AG10803 (cell line): ENCODE data around the gene CHCHD3.
A peak's percentile ranks its signal among the peaks of the same experiment; 100 is the strongest.

Experiments used
- DNase-seq: peaks from one replicate; pipeline ENCODE4 v3.0.0; 2010; ENCODE audit warnings: low read depth
- H3K4me3 ChIP-seq: 2 replicates; pipeline ENCODE4 v1.5.1; 2011; ENCODE audit warnings: mild to moderate bottlenecking, low read length, control low read depth
- TF ChIP-seq, protein P1 (sequence below): conservative IDR thresholded peaks from 2 replicates; pipeline ENCODE4 v1.5.1; 2011; ENCODE audit warnings: mild to moderate bottlenecking, low read length, control low read depth, inconsistent platforms

CHCHD3 gene

DNA sequence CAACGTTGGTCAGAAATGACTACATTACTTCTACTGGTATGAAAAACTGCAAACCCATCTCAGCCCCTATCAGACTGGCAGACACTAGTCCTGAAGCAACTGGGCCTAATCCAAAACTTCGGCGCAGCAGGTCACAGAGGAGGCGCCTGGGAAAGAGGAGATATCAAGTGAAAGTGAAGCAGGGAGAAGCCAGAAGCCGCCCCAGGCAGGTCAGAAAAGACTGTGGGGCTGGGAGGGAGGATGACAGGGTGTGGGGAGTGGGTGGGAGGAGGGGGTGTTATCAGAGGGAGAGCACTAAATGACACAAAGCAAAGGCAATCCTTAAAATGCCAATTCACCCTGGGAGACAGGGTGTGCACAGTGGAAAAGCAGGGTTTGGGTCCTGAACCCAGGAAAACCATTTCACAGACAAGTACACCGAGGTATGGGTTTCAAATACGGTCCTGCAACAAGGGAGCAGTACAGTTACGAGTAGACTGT, 731 bp downstream of the CHCHD3 start:
- H3K4me3 ChIP-seq, result peak overlapping the region; percentile 91
- no peak for DNase-seq
- TF ChIP-seq, protein P1, sequence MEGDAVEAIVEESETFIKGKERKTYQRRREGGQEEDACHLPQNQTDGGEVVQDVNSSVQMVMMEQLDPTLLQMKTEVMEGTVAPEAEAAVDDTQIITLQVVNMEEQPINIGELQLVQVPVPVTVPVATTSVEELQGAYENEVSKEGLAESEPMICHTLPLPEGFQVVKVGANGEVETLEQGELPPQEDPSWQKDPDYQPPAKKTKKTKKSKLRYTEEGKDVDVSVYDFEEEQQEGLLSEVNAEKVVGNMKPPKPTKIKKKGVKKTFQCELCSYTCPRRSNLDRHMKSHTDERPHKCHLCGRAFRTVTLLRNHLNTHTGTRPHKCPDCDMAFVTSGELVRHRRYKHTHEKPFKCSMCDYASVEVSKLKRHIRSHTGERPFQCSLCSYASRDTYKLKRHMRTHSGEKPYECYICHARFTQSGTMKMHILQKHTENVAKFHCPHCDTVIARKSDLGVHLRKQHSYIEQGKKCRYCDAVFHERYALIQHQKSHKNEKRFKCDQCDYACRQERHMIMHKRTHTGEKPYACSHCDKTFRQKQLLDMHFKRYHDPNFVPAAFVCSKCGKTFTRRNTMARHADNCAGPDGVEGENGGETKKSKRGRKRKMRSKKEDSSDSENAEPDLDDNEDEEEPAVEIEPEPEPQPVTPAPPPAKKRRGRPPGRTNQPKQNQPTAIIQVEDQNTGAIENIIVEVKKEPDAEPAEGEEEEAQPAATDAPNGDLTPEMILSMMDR, result no peak

DNA sequence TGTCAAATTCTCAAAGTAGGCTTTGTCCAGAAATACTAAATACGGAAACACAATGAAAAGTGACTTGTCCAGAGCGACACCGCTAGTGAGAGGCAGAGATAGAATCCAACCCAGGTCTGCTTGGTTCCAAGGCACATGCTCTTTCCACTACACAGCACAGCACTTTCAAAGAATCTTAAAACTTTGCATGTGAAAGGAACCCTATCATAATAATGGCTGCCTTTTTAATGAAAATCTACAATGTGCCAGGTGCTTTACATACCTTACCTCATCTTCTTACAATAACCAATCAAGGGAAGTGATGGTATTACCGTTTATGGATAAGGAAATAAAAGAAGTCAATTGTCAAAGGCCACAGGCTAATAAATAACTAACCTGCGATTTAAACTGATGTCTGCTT, 2.6 kb downstream of the CHCHD3 start:
- TF ChIP-seq, protein P1, result no peak
- no peak for DNase-seq
- no peak overlapping the region for H3K4me3 ChIP-seq

DNA sequence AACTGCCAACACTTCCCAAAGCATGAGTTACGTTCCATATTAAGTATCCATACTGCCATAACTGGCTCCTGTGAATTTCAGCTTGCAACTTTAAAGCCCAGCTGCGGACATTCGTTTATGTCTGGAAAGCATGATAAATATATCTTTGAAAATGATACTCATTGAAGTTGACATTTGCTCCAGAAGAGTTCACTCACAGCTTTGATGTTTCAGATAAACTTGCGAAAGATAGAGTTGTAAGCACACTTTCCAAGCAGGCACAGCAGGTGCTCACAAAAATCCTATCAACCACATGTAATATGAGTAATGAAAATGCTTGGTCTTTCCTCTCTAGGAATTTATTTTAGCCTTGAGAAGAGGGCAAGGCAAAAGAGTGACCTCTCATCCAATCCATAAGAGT, 4.5 kb downstream of the CHCHD3 start:
- DNase-seq, result no peak
- TF ChIP-seq, protein P1, result no peak
- H3K4me3 ChIP-seq, result no peak overlapping the region

DNA sequence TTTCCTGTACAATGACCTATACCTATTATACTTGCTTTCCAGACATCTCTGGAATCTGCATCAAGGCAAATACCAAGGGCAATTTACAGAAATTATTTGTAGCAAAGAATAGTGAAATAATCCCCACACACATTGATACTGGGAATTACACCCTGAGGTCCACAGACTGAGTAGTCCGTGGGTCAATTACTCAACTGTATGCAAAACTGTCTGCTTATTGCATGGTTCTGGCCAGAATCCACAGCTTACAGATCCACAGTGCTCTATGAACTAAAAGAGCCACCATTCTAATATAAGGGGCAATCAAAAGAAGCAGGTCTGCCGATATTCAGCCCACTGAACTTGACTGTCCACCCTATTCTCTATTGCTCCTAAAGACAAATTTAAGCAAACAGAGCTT, 5.7 kb downstream of the CHCHD3 start:
- H3K4me3 ChIP-seq, result no peak overlapping the region
- TF ChIP-seq, protein P1, result no peak
- DNase-seq, result no peak

DNA sequence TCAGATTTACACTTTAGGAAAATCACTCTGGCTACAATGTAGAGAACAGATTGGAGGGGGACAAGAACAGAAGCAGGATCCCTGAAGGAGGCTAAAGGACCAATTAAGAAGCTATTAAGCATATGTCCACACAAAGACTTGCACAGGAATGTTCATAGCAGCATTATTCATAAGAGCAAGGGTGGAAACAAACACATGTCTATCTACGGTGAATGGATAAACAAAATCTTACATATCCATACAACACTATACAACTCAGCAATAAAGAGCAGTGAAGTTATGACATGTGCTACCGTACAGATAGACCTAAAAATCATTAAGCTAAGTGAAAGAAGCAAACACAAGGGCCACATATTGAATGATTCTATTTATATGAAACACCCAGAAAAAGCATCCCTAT, 10.4 kb downstream of the CHCHD3 start:
- H3K4me3 ChIP-seq, result no peak overlapping the region
- no peak for DNase-seq
- TF ChIP-seq, protein P1, result no peak

DNA sequence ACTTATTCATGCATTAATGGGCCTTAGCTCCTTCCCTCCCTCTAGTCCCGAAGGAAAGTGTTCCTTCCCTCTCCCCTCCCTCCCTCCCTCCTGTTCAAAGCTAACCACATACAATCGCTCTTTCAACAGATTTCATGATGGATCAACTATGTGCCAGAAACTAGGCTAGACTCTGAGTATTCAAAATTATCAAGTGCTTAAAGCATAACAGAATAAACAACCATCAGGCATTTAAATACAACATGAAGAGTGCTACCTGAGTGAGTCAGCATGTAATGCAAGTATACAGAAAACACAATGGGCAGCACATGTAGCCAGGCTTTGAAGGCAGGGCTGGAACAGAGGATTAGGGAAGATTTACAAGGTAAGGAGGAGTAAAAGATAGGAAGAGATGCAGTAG, 11.3 kb downstream of the CHCHD3 start:
- no peak overlapping the region for H3K4me3 ChIP-seq
- DNase-seq, result no peak
- TF ChIP-seq, protein P1, result no peak

DNA sequence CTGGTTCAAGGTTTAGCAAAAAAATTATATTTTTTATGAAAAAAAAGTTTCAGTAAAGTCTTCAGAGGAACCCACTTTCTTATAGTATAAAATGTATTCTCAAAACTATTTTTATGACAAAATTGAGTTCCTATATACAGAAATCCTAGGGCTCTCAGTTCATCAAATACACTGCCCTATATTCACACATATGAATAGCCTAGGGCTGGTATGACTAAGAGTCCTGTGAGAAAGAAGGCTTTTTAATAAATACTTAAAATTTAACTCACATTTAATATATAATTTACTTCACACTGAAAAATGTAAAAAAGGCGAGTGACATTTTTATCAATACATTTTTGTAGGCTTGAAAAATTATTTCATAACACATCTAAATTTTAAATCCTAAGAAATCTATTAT, 16.6 kb downstream of the CHCHD3 start:
- H3K4me3 ChIP-seq, result no peak overlapping the region
- TF ChIP-seq, protein P1, result no peak
- DNase-seq, result no peak
